ACHN (cell line): Measurements from ENCODE around the gene HSPA1L.
"Not testable (repeated sequence)": the region's sequence is repeated elsewhere in the genome, so short reads cannot be mapped to it uniquely, and the experiment has no call there.

Experiments used
- DNase-seq: peaks from one replicate; pipeline ENCODE4 v3.0.0-alpha.2; 2015
- in situ Hi-C: cut with HindIII; loops from 2 replicates; pipeline ENCODE4 v1.10.0; 2017; ENCODE audit warnings: low sequenced_read_pairs, low pct_ligation_motif_present, low pct_unique_long_range_greater_than_20kb

HSPA1L gene

GRCh38 chr6:31815025-31815838, at the start of gene HSPA1L, which contains the start of gene HSPA1A:
Gene HSPA1L, minus strand, starts transcription at chr6:31815283. Its CDS starts 3,311 bp downstream, at chr6:31811972.
Gene HSPA1A, plus strand, starts transcription at chr6:31815543. Its CDS starts 214 bp downstream, at chr6:31815757.
- peak; percentile 95 for DNase-seq
- in situ Hi-C loops = no loop called here

GRCh38 chr6:31864818-31865204, 49.7 kb upstream of the HSPA1L start:
- no peak for DNase-seq
- in situ Hi-C loops = no loop called here

GRCh38 chr6:31864123-31864562, 49.1 kb upstream of the HSPA1L start:
- DNase-seq, in situ Hi-C loops: not testable (repeated sequence)

- peak; percentile 100 for DNase-seq
- in situ Hi-C loops = no loop called here
Measured at GRCh38 chr6:31862344-31863235, 47.5 kb upstream of the HSPA1L start, which contains the start of gene NEU1. Gene NEU1, minus strand, starts transcription at chr6:31862821. Its CDS starts 45 bp downstream, at chr6:31862776.

GRCh38 chr6:31861919-31862343, 46.8 kb upstream of the HSPA1L start:
- in situ Hi-C loops = no loop called here
- no peak for DNase-seq

- no peak for DNase-seq
- in situ Hi-C loops = no loop called here
Measured at GRCh38 chr6:31861150-31861549, 46.1 kb upstream of the HSPA1L start.

GRCh38 chr6:31860349-31860748, 45.3 kb upstream of the HSPA1L start:
- in situ Hi-C loops = no loop called here

GRCh38 chr6:31859923-31860322, 44.8 kb upstream of the HSPA1L start:
- DNase-seq = no peak
- in situ Hi-C loops = no loop called here

More at GRCh38 chr6:31860349-31860748, 45.3 kb upstream of the HSPA1L start:
- DNase-seq = no peak

GRCh38 chr6:31858707-31859106, 43.6 kb upstream of the HSPA1L start:
- in situ Hi-C loops = no loop called here
- DNase-seq = no peak

GRCh38 chr6:31857774-31858173, 42.7 kb upstream of the HSPA1L start:
- DNase-seq, in situ Hi-C loops: not testable (repeated sequence)

- in situ Hi-C loops = not testable (repeated sequence)
- DNase-seq = peak; percentile 74
Measured at GRCh38 chr6:31851980-31852718, 37.1 kb upstream of the HSPA1L start.

- peak; percentile 82 for DNase-seq
- in situ Hi-C loops = no loop called here
Measured at GRCh38 chr6:31851485-31851832, 36.4 kb upstream of the HSPA1L start.

- no peak for DNase-seq
- in situ Hi-C loops = no loop called here
Measured at GRCh38 chr6:31850765-31851484, 35.8 kb upstream of the HSPA1L start.

- DNase-seq = no peak
- in situ Hi-C loops = no loop called here
Measured at GRCh38 chr6:31847276-31847978, 32.3 kb upstream of the HSPA1L start.

GRCh38 chr6:31844507-31844906, 29.4 kb upstream of the HSPA1L start:
- in situ Hi-C loops = no loop called here
- no peak for DNase-seq

- in situ Hi-C loops = no loop called here
- no peak for DNase-seq
Measured at GRCh38 chr6:31842053-31842452, 27.0 kb upstream of the HSPA1L start.

- in situ Hi-C loops = not testable (repeated sequence)
Measured at GRCh38 chr6:31839779-31840126, 24.7 kb upstream of the HSPA1L start.

More at GRCh38 chr6:31839779-31840126, 24.7 kb upstream of the HSPA1L start:
- not testable (repeated sequence) for DNase-seq
